Glutamatergic neuron (in vitro differentiated cells): ENCODE results near the gene CRYAB. TPM values are rescaled to one million over a fixed set of nuclear protein-coding genes. Genes with fewer than 3 reads are reported as not detected.
"Not testable (repeated sequence)": the region's sequence is repeated elsewhere in the genome, so short reads cannot be mapped to it uniquely, and the experiment has no call there.

Source experiments
- DNase-seq: peaks from one replicate; pipeline ENCODE4 v3.0.0; 2022
- H3K27ac Mint-ChIP-seq: one replicate; pipeline ENCODE4 v1.8.0; 2020; ENCODE audit warnings: mild to moderate bottlenecking, mixed read lengths, inconsistent platforms; ENCODE audit not compliant: unreplicated experiment
- H3K27me3 Mint-ChIP-seq: one replicate; pipeline ENCODE4 v1.8.0; 2020; ENCODE audit warnings: mild to moderate bottlenecking, moderate library complexity, mixed read lengths, inconsistent platforms; ENCODE audit not compliant: unreplicated experiment
- H3K36me3 Mint-ChIP-seq: one replicate; pipeline ENCODE4 v1.8.0; 2020; ENCODE audit warnings: mild to moderate bottlenecking, mixed read lengths, inconsistent platforms; ENCODE audit not compliant: unreplicated experiment
- H3K4me1 Mint-ChIP-seq: one replicate; pipeline ENCODE4 v1.8.0; 2020; ENCODE audit warnings: mild to moderate bottlenecking, low read depth, mixed read lengths, inconsistent platforms; ENCODE audit not compliant: unreplicated experiment
- H3K4me3 Mint-ChIP-seq: one replicate; pipeline ENCODE4 v1.8.0; 2020; ENCODE audit warnings: mild to moderate bottlenecking, mixed read lengths, inconsistent platforms; ENCODE audit not compliant: unreplicated experiment
- H3K9me3 Mint-ChIP-seq: one replicate; pipeline ENCODE4 v1.8.0; 2020; ENCODE audit warnings: mild to moderate bottlenecking, moderate library complexity, mixed read lengths, inconsistent platforms; ENCODE audit not compliant: unreplicated experiment
- CTCF ChIP-seq: fragments of 200-600 bp; sonication (generic); IDR thresholded peaks from one replicate; pipeline ENCODE4 v1.5.0; 2021; ENCODE audit not compliant: partially characterized antibody, unreplicated experiment
- total RNA-seq: library from RNA; stranded (reverse); fragmentation: NEBNext Ultra II Directional; extraction: Animal tissue kit (Norgen Biotek cat#: 25700); gene quantifications from one replicate; pipeline ENCODE4 v1.2.1, GENCODE V29; 2021; ENCODE audit not compliant: unreplicated experiment

CRYAB gene
- total RNA-seq, 1 donor from 2014 or later, result 0.64 TPM

- Mint-ChIP-seq H3K9me3 (peaks cover 5% of the 10 kb centered on the region), H3K36me3 (no peaks in the 10 kb centered on the region), H3K4me3 (no peak overlapping the region), H3K27ac (no peak overlapping the region), H3K4me1 (peaks cover 29% of the 10 kb centered on the region), H3K27me3 (peaks cover 4% of the 10 kb centered on the region)
- DNase-seq, result no peak
- TF ChIP-seq CTCF, result no peak
These were observed 22.7 kb upstream of the CRYAB start for GRCh38 chr11:111934306-111934705.

GRCh38 chr11:111933872-111934271 is 22.3 kb upstream of the CRYAB start:
- no peak overlapping the region for H3K27ac Mint-ChIP-seq
- no peak for DNase-seq
- H3K36me3 Mint-ChIP-seq, result no peaks in the 10 kb centered on the region
- peaks cover 28% of the 10 kb centered on the region for H3K4me1 Mint-ChIP-seq
- peaks cover 4% of the 10 kb centered on the region for H3K27me3 Mint-ChIP-seq
- no peak overlapping the region for H3K4me3 Mint-ChIP-seq
- TF ChIP-seq CTCF, result no peak
- H3K9me3 Mint-ChIP-seq, result peaks cover 5% of the 10 kb centered on the region

GRCh38 chr11:111933176-111933575 is 21.6 kb upstream of the CRYAB start:
- DNase-seq, H3K4me3 Mint-ChIP-seq: not testable (repeated sequence)

GRCh38 chr11:111932611-111932950 is 21.0 kb upstream of the CRYAB start:
- peaks cover 17% of the 10 kb centered on the region for H3K4me1 Mint-ChIP-seq
- H3K4me3 Mint-ChIP-seq, result no peak overlapping the region
- peaks cover 2% of the 10 kb centered on the region for H3K27me3 Mint-ChIP-seq
- no peak for DNase-seq
- no peak for TF ChIP-seq CTCF
- peaks cover 5% of the 10 kb centered on the region for H3K9me3 Mint-ChIP-seq
- H3K27ac Mint-ChIP-seq, result no peak overlapping the region
- H3K36me3 Mint-ChIP-seq, result no peaks in the 10 kb centered on the region

More at GRCh38 chr11:111933176-111933575, 21.6 kb upstream of the CRYAB start:
- H3K9me3 Mint-ChIP-seq, H3K27ac Mint-ChIP-seq, H3K27me3 Mint-ChIP-seq, H3K36me3 Mint-ChIP-seq: not testable (repeated sequence)
- peaks cover 21% of the 10 kb centered on the region for H3K4me1 Mint-ChIP-seq

GRCh38 chr11:111930472-111930871 is 18.9 kb upstream of the CRYAB start:
- peaks cover 2% of the 10 kb centered on the region for H3K9me3 Mint-ChIP-seq
- H3K36me3 Mint-ChIP-seq, result no peaks in the 10 kb centered on the region
- no peak overlapping the region for H3K27ac Mint-ChIP-seq
- H3K4me3 Mint-ChIP-seq, result no peak overlapping the region
- H3K4me1 Mint-ChIP-seq, result peaks cover 10% of the 10 kb centered on the region
- H3K27me3 Mint-ChIP-seq, result peaks cover 2% of the 10 kb centered on the region
- DNase-seq, result no peak
- TF ChIP-seq CTCF, result no peak
